HG02588 (cell line): ENCODE measurements around the gene ASB5.

Experiments
- ATAC-seq: cut with Tn5 transposase; IDR thresholded peaks from one replicate; pipeline ENCODE4 v1.9.1; 2021; ENCODE audit warnings: mild to moderate bottlenecking, moderate library complexity; ENCODE audit not compliant: unreplicated experiment

ASB5 gene

DNA sequence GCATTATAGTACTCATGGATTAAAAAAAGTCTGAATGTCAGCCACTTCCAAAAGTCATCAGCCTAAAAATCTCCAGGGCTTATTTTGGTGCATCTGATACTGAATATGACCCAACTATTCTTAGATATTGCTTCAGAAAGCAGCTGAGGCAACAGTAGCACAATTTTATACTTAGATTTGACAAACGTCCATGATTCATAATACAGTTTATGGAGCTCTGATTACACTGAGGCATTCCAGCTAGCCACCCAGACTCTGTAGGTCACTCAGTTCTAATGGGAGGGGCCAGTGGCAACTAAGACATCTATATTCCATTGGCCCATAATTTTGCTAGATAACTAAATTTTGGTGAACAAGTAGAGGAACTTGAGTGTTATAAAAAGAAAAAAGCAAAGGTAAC is 84.0 kb downstream of the ASB5 start:
- ATAC-seq, result no peak
